Upper lobe of left lung (tissue), 4 donors: Measurements from ENCODE around the gene ST6GALNAC6.

Experiments
- CTCF ChIP-seq, 6 experiments: fragments of 450-650 bp in 4 of 6; fragments of 200-600 bp in 2 of 6; sonication (generic) in 2 of 6; IDR thresholded peaks; one replicate each; pipeline ENCODE4 v1.5.1; 2016 to 2019; ENCODE audit warnings: antibody characterized with exemption in 6 of 6
- POLR2A ChIP-seq, 4 donors: fragments of 450-650 bp; IDR thresholded peaks; one replicate each; pipeline ENCODE4 v1.5.1; 2016 to 2017; ENCODE audit warnings: antibody characterized with exemption in 4 of 4, mild to moderate bottlenecking in 2 of 4
- POLR2AphosphoS5 ChIP-seq, 2 donors: sonication (generic); formaldehyde crosslinking; IDR thresholded peaks; one replicate each; pipeline ENCODE4 v1.5.1; 2017; ENCODE audit warnings: antibody characterized with exemption in 2 of 2

DNA sequence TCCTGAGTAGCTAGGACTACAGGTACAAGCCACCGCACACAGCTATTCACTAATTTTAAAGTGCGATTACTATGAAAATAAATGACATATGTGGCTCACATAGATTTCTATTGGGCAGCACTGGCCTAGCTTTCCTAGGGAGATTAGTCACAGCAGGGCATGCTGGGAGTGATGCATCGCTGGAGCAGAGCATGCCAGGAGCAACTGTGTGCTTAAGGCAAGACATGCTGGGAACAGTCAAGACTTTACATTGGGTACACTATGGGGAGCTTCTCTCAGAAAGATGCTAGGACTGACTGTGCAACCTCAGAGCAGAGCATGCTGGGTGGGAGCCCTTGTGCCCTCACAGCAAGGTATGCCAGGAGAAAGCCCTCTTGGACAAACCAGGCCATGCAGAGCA, 9.3 kb downstream of the ST6GALNAC6 start:
- TF ChIP-seq POLR2AphosphoS5 (IDR thresholded peaks at IDR 0.05) (no peak), CTCF (IDR thresholded peaks at IDR 0.05) (no peak), POLR2A (IDR thresholded peaks at IDR 0.05) (no peak)
